Peyer's patch (tissue), 4 donors: ENCODE measurements around the gene SORCS3.

Experiments
- POLR2A ChIP-seq, 2 donors: fragments of 450-650 bp; IDR thresholded peaks; one replicate each; pipeline ENCODE4 v1.5.1; 2017; ENCODE audit warnings: antibody characterized with exemption in 2 of 2, mild to moderate bottlenecking in 2 of 2, moderate library complexity in 2 of 2
- TF ChIP-seq, protein P1 (sequence below), 6 experiments: fragments of 450-650 bp in 4 of 6; fragments of 200-600 bp in 2 of 6; sonication (generic) in 1 of 6; IDR thresholded peaks; one replicate each; pipeline ENCODE4 v1.5.1; 2017 to 2019; ENCODE audit warnings: antibody characterized with exemption in 6 of 6, mild to moderate bottlenecking in 3 of 6, moderate library complexity in 1 of 6

GRCh38 chr10:104688251-104689042, 47.4 kb downstream of the SORCS3 start:
- no peak for TF ChIP-seq POLR2A (IDR thresholded peaks at IDR 0.05)
- TF ChIP-seq, protein P1, sequence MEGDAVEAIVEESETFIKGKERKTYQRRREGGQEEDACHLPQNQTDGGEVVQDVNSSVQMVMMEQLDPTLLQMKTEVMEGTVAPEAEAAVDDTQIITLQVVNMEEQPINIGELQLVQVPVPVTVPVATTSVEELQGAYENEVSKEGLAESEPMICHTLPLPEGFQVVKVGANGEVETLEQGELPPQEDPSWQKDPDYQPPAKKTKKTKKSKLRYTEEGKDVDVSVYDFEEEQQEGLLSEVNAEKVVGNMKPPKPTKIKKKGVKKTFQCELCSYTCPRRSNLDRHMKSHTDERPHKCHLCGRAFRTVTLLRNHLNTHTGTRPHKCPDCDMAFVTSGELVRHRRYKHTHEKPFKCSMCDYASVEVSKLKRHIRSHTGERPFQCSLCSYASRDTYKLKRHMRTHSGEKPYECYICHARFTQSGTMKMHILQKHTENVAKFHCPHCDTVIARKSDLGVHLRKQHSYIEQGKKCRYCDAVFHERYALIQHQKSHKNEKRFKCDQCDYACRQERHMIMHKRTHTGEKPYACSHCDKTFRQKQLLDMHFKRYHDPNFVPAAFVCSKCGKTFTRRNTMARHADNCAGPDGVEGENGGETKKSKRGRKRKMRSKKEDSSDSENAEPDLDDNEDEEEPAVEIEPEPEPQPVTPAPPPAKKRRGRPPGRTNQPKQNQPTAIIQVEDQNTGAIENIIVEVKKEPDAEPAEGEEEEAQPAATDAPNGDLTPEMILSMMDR (IDR thresholded peaks at IDR 0.05): no peak
